Measurements from ENCODE around the gene KRTAP2-1.
"Not testable (repeated sequence)": the region's sequence is repeated elsewhere in the genome, so short reads cannot be mapped to it uniquely, and the experiment has no call there.

Gene KRTAP2-1

GRCh38 chr17:41012326-41013120 lies 34.6 kb downstream of the KRTAP2-1 start:
- DNase-seq (ENCODE audit: low spot score), result no peak

- DNase-seq (ENCODE audit: low spot score), result no peak
Measured at GRCh38 chr17:41010441-41010840, 36.7 kb downstream of the KRTAP2-1 start.

- no peak for DNase-seq (ENCODE audit: low spot score)
Measured at GRCh38 chr17:41009936-41010335, 37.2 kb downstream of the KRTAP2-1 start.

DNA sequence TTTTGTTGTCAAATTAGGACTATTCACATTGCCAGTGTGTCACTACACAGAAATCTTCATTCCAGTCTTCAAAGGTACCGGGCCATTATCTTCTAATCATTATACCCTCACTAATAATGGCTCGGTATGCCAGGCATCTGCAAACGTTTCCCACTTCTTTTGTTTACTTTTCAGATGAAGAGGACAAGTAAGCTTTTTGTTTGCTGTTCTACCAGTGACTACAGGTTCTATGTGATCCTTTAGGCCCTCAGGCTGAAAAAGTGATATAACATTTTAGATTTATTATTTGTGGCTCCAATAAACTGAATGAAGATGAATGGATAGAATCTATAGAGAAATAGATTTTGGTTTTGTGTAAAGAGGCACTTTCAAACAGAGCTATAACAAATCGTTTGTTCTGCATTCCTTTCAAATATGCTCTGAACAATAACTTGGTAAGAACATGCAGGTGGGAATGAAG lies 37.8 kb downstream of the KRTAP2-1 start:
- DNase-seq (ENCODE audit: low spot score), result no peak

DNA sequence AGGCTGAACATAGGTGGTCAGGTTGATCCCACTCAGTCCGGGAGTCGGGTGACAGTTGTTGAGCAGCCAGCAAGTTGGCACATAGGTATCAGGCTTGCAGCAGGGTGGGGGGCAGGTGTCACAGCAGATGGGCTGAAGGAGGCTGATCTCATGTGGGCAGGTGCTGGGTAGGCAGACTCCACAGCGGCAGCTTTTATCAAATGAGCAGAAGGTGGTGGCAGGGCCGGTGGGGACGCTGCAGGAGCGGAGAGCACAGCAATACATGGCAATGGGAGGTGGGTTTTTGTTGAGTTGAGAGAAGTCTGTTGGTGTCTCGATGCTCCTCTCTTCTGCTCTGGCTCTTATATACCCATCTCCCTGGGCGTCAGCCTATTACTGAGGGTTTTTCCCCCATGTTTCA lies 38.3 kb downstream of the KRTAP2-1 start, which contains the start of gene KRTAP3-1:
Gene KRTAP3-1, minus strand, starts transcription at position 318 of the 400 bp plus-strand sequence. Its CDS starts 54 bp downstream, at position 264.
- no peak for DNase-seq (ENCODE audit: low spot score)

DNA sequence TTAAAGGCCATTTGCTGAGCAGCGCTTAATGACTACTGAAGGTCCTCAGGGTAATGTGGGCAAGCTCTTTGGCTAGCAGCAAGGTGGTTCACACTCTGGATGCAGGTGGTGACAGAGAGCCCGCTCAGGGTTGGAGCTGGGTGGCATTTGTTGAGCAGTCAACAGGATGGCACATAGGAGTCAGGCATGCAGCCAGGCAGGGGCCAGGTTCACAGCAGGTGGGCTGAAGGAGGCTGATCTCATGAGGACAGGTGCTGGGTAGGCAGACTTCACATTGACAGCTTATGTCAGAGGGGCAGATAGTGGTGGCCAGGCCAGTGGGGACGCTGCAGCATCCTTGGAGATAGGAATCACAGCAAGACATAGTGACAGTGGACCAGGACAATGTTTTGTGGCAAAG lies 42.7 kb downstream of the KRTAP2-1 start:
- no peak for DNase-seq (ENCODE audit: low spot score)

DNA sequence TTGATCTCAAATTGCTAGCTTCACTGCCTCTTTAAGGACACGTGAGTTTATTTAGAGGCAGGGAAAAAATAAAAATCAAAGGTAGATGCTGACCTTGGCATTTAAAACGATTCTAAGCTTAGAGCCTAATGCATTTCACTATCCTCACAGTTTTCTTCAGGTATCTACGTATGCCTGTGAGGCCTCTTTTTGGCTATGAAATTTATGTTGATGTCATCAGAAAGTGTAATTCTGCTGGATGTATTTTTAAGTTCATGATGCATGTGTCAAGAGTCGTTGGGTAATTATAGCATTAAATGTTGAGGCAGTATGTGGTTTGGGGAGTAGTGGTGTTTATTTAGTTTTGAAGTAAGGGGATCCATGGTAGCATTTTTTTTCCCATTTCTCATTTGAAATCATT lies 43.2 kb downstream of the KRTAP2-1 start:
- no peak for DNase-seq (ENCODE audit: low spot score)

- no peak for DNase-seq (ENCODE audit: low spot score)
Measured at GRCh38 chr17:41002814-41003213, 44.3 kb downstream of the KRTAP2-1 start.

GRCh38 chr17:41001795-41002194 lies 45.3 kb downstream of the KRTAP2-1 start:
- no peak for DNase-seq (ENCODE audit: low spot score)

- not testable (repeated sequence) for DNase-seq (ENCODE audit: low spot score)
Measured at GRCh38 chr17:40999563-40999962, 47.6 kb downstream of the KRTAP2-1 start, which contains the start of gene KRTAP3-2. Gene KRTAP3-2, minus strand, starts transcription at chr17:40999906. Its CDS starts 53 bp downstream, at chr17:40999853.

GRCh38 chr17:40997361-40997760 lies 49.8 kb downstream of the KRTAP2-1 start:
- no peak for DNase-seq (ENCODE audit: low spot score)

- no peak for DNase-seq (ENCODE audit: low spot score)
Measured at GRCh38 chr17:40996829-40997228, 50.3 kb downstream of the KRTAP2-1 start.
